ENCODE measurements around the gene PDE4DIP.
"Not testable (repeated sequence)": the region's sequence is repeated elsewhere in the genome, so short reads cannot be mapped to it uniquely, and the experiment has no call there.

Gene PDE4DIP

GRCh38 chr1:148889267-148890074 lies 45.2 kb downstream of the PDE4DIP start:
- not testable (repeated sequence) for H3K36me3 ChIP-seq, H3K27me3 ChIP-seq, H4K20me1 ChIP-seq, H3K27ac ChIP-seq, H3K4me2 ChIP-seq, H3K4me1 ChIP-seq, H3K9me3 ChIP-seq, H3K9ac ChIP-seq, H3K4me3 ChIP-seq

GRCh38 chr1:148890075-148890568 lies 45.9 kb downstream of the PDE4DIP start:
- H3K9me3 ChIP-seq, H3K9ac ChIP-seq, H3K27ac ChIP-seq, H3K27me3 ChIP-seq, H3K36me3 ChIP-seq, H3K4me2 ChIP-seq, H4K20me1 ChIP-seq, H3K4me1 ChIP-seq, H3K4me3 ChIP-seq: not testable (repeated sequence)

GRCh38 chr1:148894360-148895352 lies 50.4 kb downstream of the PDE4DIP start:
- H3K27ac ChIP-seq, H3K27me3 ChIP-seq, H4K20me1 ChIP-seq, H3K36me3 ChIP-seq, H3K9me3 ChIP-seq, H3K9ac ChIP-seq, H3K4me3 ChIP-seq, H3K4me2 ChIP-seq, H3K4me1 ChIP-seq: not testable (repeated sequence)

GRCh38 chr1:148900026-148900425 lies 55.8 kb downstream of the PDE4DIP start:
- not testable (repeated sequence) for H3K4me2 ChIP-seq, H3K4me3 ChIP-seq, H3K27ac ChIP-seq, H3K36me3 ChIP-seq, H3K4me1 ChIP-seq, H3K9ac ChIP-seq, H4K20me1 ChIP-seq, H3K27me3 ChIP-seq, H3K9me3 ChIP-seq

- H3K27me3 ChIP-seq, H3K4me3 ChIP-seq, H3K4me1 ChIP-seq, H3K27ac ChIP-seq, H3K9ac ChIP-seq, H3K36me3 ChIP-seq, H3K9me3 ChIP-seq, H3K4me2 ChIP-seq, H4K20me1 ChIP-seq: not testable (repeated sequence)
Observed at GRCh38 chr1:148900691-148901090, 56.5 kb downstream of the PDE4DIP start.

GRCh38 chr1:148901150-148901952 lies 57.1 kb downstream of the PDE4DIP start:
- not testable (repeated sequence) for H3K27ac ChIP-seq, H3K4me1 ChIP-seq, H3K9me3 ChIP-seq, H3K9ac ChIP-seq, H3K4me3 ChIP-seq, H3K27me3 ChIP-seq, H3K36me3 ChIP-seq, H3K4me2 ChIP-seq, H4K20me1 ChIP-seq

- not testable (repeated sequence) for H3K4me2 ChIP-seq, H3K9me3 ChIP-seq, H3K4me3 ChIP-seq, H3K36me3 ChIP-seq, H3K9ac ChIP-seq, H3K27ac ChIP-seq, H3K4me1 ChIP-seq, H3K27me3 ChIP-seq, H4K20me1 ChIP-seq
Observed at GRCh38 chr1:148901953-148902341, 57.7 kb downstream of the PDE4DIP start.

GRCh38 chr1:148909219-148909826 lies 65.1 kb downstream of the PDE4DIP start:
- not testable (repeated sequence) for H3K27ac ChIP-seq, H3K4me2 ChIP-seq, H3K36me3 ChIP-seq, H3K4me3 ChIP-seq, H3K9ac ChIP-seq, H3K9me3 ChIP-seq, H3K4me1 ChIP-seq, H4K20me1 ChIP-seq, H3K27me3 ChIP-seq

- not testable (repeated sequence) for H3K4me3 ChIP-seq, H3K4me1 ChIP-seq, H3K9ac ChIP-seq, H3K4me2 ChIP-seq, H3K36me3 ChIP-seq, H3K9me3 ChIP-seq, H3K27ac ChIP-seq, H4K20me1 ChIP-seq, H3K27me3 ChIP-seq
Observed at GRCh38 chr1:148911303-148911928, 67.2 kb downstream of the PDE4DIP start.

GRCh38 chr1:148916222-148916621 lies 72.0 kb downstream of the PDE4DIP start:
- not testable (repeated sequence) for H3K4me2 ChIP-seq, H3K4me1 ChIP-seq, H4K20me1 ChIP-seq, H3K27me3 ChIP-seq, H3K4me3 ChIP-seq, H3K27ac ChIP-seq, H3K9ac ChIP-seq, H3K36me3 ChIP-seq, H3K9me3 ChIP-seq

- not testable (repeated sequence) for H3K27me3 ChIP-seq, H3K27ac ChIP-seq, H3K9ac ChIP-seq, H3K36me3 ChIP-seq, H3K9me3 ChIP-seq, H3K4me3 ChIP-seq, H3K4me2 ChIP-seq, H4K20me1 ChIP-seq, H3K4me1 ChIP-seq
Observed at GRCh38 chr1:148916695-148917348, 72.6 kb downstream of the PDE4DIP start.

GRCh38 chr1:148918836-148919447 lies 74.7 kb downstream of the PDE4DIP start:
- H3K27ac ChIP-seq, H3K36me3 ChIP-seq, H3K4me2 ChIP-seq, H3K4me3 ChIP-seq, H3K9me3 ChIP-seq, H3K27me3 ChIP-seq, H3K4me1 ChIP-seq, H3K9ac ChIP-seq, H4K20me1 ChIP-seq: not testable (repeated sequence)

- H3K4me3 ChIP-seq, H3K9me3 ChIP-seq, H3K27me3 ChIP-seq, H4K20me1 ChIP-seq, H3K4me2 ChIP-seq, H3K27ac ChIP-seq, H3K36me3 ChIP-seq, H3K4me1 ChIP-seq, H3K9ac ChIP-seq: not testable (repeated sequence)
Observed at GRCh38 chr1:148921047-148921446, 76.8 kb downstream of the PDE4DIP start.

Measured in BLaER1 (cell line).